Neutrophil (primary cell): ENCODE data around the gene GALNT18.

Experiments used
- H3K27ac ChIP-seq: fragments of 200-600 bp; sonication (generic); 2 replicates; pipeline ENCODE4 v1.5.1; 2016; ENCODE audit warnings: mild to moderate bottlenecking, moderate library complexity
- H3K27me3 ChIP-seq: fragments of 200-600 bp; sonication (generic); 2 replicates; pipeline ENCODE4 v1.6.0; 2016; ENCODE audit warnings: mild to moderate bottlenecking
- H3K36me3 ChIP-seq: fragments of 200-600 bp; sonication (generic); 2 replicates; pipeline ENCODE4 v1.5.1; 2017
- H3K4me1 ChIP-seq, 2 experiments: fragments of 200-600 bp in 1 of 2; sonication (generic) in 1 of 2; 1 replicate in 1 of 2; 2 replicates in 1 of 2; pipeline versions ENCODE4 v1.5.1 to v1.6.1; 2013 to 2016; ENCODE audit warnings: low read depth in 1 of 2, low read length in 1 of 2, mild to moderate bottlenecking in 1 of 2, moderate library complexity in 1 of 2; ENCODE audit not compliant: control insufficient read depth in 1 of 2, insufficient read depth in 1 of 2
- H3K4me3 ChIP-seq, 2 experiments: fragments of 200-600 bp in 1 of 2; sonication (generic) in 1 of 2; 1 replicate in 1 of 2; 2 replicates in 1 of 2; pipeline ENCODE4 v1.5.1; 2013 to 2016; ENCODE audit warnings: low read depth in 1 of 2, low read length in 1 of 2, mild to moderate bottlenecking in 1 of 2, moderate library complexity in 1 of 2
- H3K9me3 ChIP-seq: fragments of 200-600 bp; sonication (generic); 2 replicates; pipeline ENCODE4 v1.5.1; 2016
- TF ChIP-seq, protein P1 (sequence below): fragments of 200-600 bp; sonication (generic); IDR thresholded peaks from 2 replicates; pipeline ENCODE4 v1.5.1; 2016; ENCODE audit warnings: antibody characterized with exemption

The GALNT18 gene

GRCh38 chr11:11446564-11446963, 175.2 kb downstream of the GALNT18 start:
- TF ChIP-seq, protein P1, sequence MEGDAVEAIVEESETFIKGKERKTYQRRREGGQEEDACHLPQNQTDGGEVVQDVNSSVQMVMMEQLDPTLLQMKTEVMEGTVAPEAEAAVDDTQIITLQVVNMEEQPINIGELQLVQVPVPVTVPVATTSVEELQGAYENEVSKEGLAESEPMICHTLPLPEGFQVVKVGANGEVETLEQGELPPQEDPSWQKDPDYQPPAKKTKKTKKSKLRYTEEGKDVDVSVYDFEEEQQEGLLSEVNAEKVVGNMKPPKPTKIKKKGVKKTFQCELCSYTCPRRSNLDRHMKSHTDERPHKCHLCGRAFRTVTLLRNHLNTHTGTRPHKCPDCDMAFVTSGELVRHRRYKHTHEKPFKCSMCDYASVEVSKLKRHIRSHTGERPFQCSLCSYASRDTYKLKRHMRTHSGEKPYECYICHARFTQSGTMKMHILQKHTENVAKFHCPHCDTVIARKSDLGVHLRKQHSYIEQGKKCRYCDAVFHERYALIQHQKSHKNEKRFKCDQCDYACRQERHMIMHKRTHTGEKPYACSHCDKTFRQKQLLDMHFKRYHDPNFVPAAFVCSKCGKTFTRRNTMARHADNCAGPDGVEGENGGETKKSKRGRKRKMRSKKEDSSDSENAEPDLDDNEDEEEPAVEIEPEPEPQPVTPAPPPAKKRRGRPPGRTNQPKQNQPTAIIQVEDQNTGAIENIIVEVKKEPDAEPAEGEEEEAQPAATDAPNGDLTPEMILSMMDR, result no peak
- H3K27me3 ChIP-seq, result peaks cover 10% of the 10 kb centered on the region
- H3K9me3 ChIP-seq, result no peaks in the 10 kb centered on the region
- no peak overlapping the region for H3K27ac ChIP-seq
- H3K4me1 ChIP-seq, result no peaks in the 10 kb centered on the region
- H3K36me3 ChIP-seq, result no peaks in the 10 kb centered on the region
- H3K4me3 ChIP-seq, result no peak overlapping the region

GRCh38 chr11:11445441-11446185, 176.2 kb downstream of the GALNT18 start:
- peaks cover 10% of the 10 kb centered on the region for H3K27me3 ChIP-seq
- no peak overlapping the region for H3K27ac ChIP-seq
- H3K4me1 ChIP-seq, result no peaks in the 10 kb centered on the region
- no peaks in the 10 kb centered on the region for H3K9me3 ChIP-seq
- TF ChIP-seq, protein P1, result no peak
- no peaks in the 10 kb centered on the region for H3K36me3 ChIP-seq
- H3K4me3 ChIP-seq, result no peak overlapping the region

GRCh38 chr11:11444804-11445131, 177.0 kb downstream of the GALNT18 start:
- Histone ChIP-seq H3K4me3 (no peak overlapping the region), H3K27me3 (peaks cover 10% of the 10 kb centered on the region), H3K36me3 (no peaks in the 10 kb centered on the region), H3K9me3 (no peaks in the 10 kb centered on the region), H3K27ac (no peak overlapping the region), H3K4me1 (no peaks in the 10 kb centered on the region)
- TF ChIP-seq, protein P1, result no peak

- H3K4me1 ChIP-seq, result no peaks in the 10 kb centered on the region
- H3K4me3 ChIP-seq, result no peak overlapping the region
- peaks cover 11% of the 10 kb centered on the region for H3K27me3 ChIP-seq
- no peak overlapping the region for H3K27ac ChIP-seq
- H3K36me3 ChIP-seq, result no peaks in the 10 kb centered on the region
- TF ChIP-seq, protein P1, result no peak
- no peaks in the 10 kb centered on the region for H3K9me3 ChIP-seq
These were observed 177.6 kb downstream of the GALNT18 start for GRCh38 chr11:11444027-11444803.

DNA sequence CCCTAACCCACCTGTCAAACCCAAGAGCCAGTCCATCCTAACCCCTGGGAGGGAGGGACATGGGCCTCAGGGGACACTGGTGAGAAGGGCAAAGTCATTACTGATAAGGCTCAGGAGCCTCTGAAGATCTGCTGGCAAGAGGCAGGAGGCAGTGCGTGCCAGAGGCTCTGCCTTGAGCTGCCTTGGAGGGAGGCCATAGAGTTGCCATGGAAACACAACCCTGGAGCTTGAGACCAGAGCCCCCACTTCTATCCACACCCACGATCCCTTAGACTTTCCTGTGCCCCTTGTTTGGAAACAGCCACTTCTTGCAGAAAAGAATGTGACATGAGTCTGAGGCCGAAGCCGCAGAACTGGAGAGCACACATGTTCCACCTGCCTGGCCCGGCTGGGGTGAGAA, 179.0 kb downstream of the GALNT18 start:
- no peaks in the 10 kb centered on the region for H3K4me1 ChIP-seq
- H3K27ac ChIP-seq, result no peak overlapping the region
- H3K36me3 ChIP-seq, result no peaks in the 10 kb centered on the region
- no peak overlapping the region for H3K4me3 ChIP-seq
- TF ChIP-seq, protein P1, result no peak
- H3K27me3 ChIP-seq, result peaks cover 13% of the 10 kb centered on the region
- H3K9me3 ChIP-seq, result no peaks in the 10 kb centered on the region
